SK-N-SH treated with all-trans-retinoic acid at 6 μM for 48 hours (cell line): ENCODE data around the gene CBLN3.
"Not testable (repeated sequence)": the region's sequence is repeated elsewhere in the genome, so short reads cannot be mapped to it uniquely, and the experiment has no call there.

Experiments
- ATAC-seq: fragments of 200-7000 bp; cut with Tn5 transposase; 3 replicates; pipeline ENCODE4 v1.9.1; 2020; ENCODE audit warnings: mild to moderate bottlenecking, moderate library complexity
- ARNTL ChIP-seq: fragments of 450-650 bp; formaldehyde crosslinking; IDR thresholded peaks from 2 replicates; pipeline ENCODE4 v1.5.0; 2020; ENCODE audit warnings: low read depth, mild to moderate bottlenecking, moderate library complexity, borderline replicate concordance
- BACH2 ChIP-seq: fragments of 250-450 bp; sonication (Bioruptor Pico); IDR thresholded peaks from 2 replicates; pipeline ENCODE4 v1.9.0; 2021; ENCODE audit warnings: mild to moderate bottlenecking, borderline replicate concordance
- CSDC2 ChIP-seq: fragments of 250-450 bp; sonication (Bioruptor Pico); IDR thresholded peaks from 2 replicates; pipeline ENCODE4 v1.5.0; 2020; ENCODE audit warnings: mild to moderate bottlenecking, moderate library complexity
- ESRRG ChIP-seq: fragments of 250-450 bp; sonication (Bioruptor Pico); IDR thresholded peaks from 2 replicates; pipeline ENCODE4 v1.6.1; 2021; ENCODE audit warnings: mild to moderate bottlenecking
- GLIS3 ChIP-seq: fragments of 250-450 bp; sonication (Bioruptor Pico); IDR thresholded peaks from 2 replicates; pipeline ENCODE4 v1.5.0; 2020; ENCODE audit warnings: mild to moderate bottlenecking, moderate library complexity
- ISL1 ChIP-seq: fragments of 250-450 bp; sonication (Bioruptor Pico); IDR thresholded peaks from 2 replicates; pipeline ENCODE4 v2.1.2; 2022; ENCODE audit warnings: mild to moderate bottlenecking, moderate library complexity
- OSR1 ChIP-seq: fragments of 250-450 bp; sonication (Bioruptor Pico); IDR thresholded peaks from 2 replicates; pipeline ENCODE4 v1.8.0; 2022; ENCODE audit warnings: moderate library complexity, mild to moderate bottlenecking, inconsistent platforms
- PPARA ChIP-seq: fragments of 250-450 bp; sonication (Bioruptor Pico); IDR thresholded peaks from 2 replicates; pipeline ENCODE4 v1.5.0; 2020; ENCODE audit warnings: mild to moderate bottlenecking, borderline replicate concordance
- SNAI2 ChIP-seq: fragments of 250-450 bp; sonication (Bioruptor Pico); IDR thresholded peaks from 2 replicates; pipeline ENCODE4 v1.5.0; 2020; ENCODE audit warnings: mild to moderate bottlenecking, moderate library complexity
- TCF4 ChIP-seq: fragments of 250-450 bp; sonication (Bioruptor Pico); IDR thresholded peaks from 2 replicates; pipeline ENCODE4 v1.8.0; 2021; ENCODE audit warnings: mild to moderate bottlenecking, moderate library complexity, borderline replicate concordance
- TOX ChIP-seq: fragments of 250-450 bp; sonication (Bioruptor Pico); IDR thresholded peaks from 2 replicates; pipeline ENCODE4 v1.8.0; 2021; ENCODE audit warnings: mild to moderate bottlenecking, moderate library complexity, borderline replicate concordance
- ZC3H10 ChIP-seq: fragments of 250-450 bp; sonication (Bioruptor Pico); IDR thresholded peaks from 2 replicates; pipeline ENCODE4 v1.5.1; 2021; ENCODE audit warnings: mild to moderate bottlenecking, moderate library complexity
- ZFP3 ChIP-seq: fragments of 250-450 bp; sonication (Bioruptor Pico); IDR thresholded peaks from 2 replicates; pipeline ENCODE4 v1.5.0; 2020; ENCODE audit warnings: mild to moderate bottlenecking, moderate library complexity
- ZFP30 ChIP-seq: fragments of 450-650 bp; formaldehyde crosslinking; IDR thresholded peaks from 2 replicates; pipeline ENCODE4 v1.5.0; 2022; ENCODE audit warnings: mild to moderate bottlenecking, moderate library complexity
- ZNF565 ChIP-seq: fragments of 450-650 bp; formaldehyde crosslinking; conservative IDR thresholded peaks from 2 replicates; pipeline ENCODE4 v1.5.0; 2020; ENCODE audit warnings: low read depth, mild to moderate bottlenecking, moderate library complexity
- ZNF70 ChIP-seq: fragments of 450-650 bp; formaldehyde crosslinking; IDR thresholded peaks from 2 replicates; pipeline ENCODE4 v1.5.0; 2020; ENCODE audit warnings: mild to moderate bottlenecking, moderate library complexity
- TF ChIP-seq, protein P1 (sequence below): fragments of 250-450 bp; sonication (Bioruptor Pico); IDR thresholded peaks from 2 replicates; pipeline ENCODE4 v1.5.1; 2021; ENCODE audit warnings: mild to moderate bottlenecking, moderate library complexity
- TF ChIP-seq, protein P2 (sequence below): fragments of 250-450 bp; sonication (Bioruptor Pico); IDR thresholded peaks from 2 replicates; pipeline ENCODE4 v1.5.1; 2020; ENCODE audit warnings: low read depth, mild to moderate bottlenecking, moderate library complexity
- TF ChIP-seq, protein P3 (sequence below): fragments of 250-450 bp; sonication (Bioruptor Pico); IDR thresholded peaks from 2 replicates; pipeline ENCODE4 v1.8.0; 2021; ENCODE audit warnings: low read depth, mild to moderate bottlenecking, moderate library complexity, borderline replicate concordance
- TF ChIP-seq, protein P4 (sequence below): fragments of 250-450 bp; sonication (Bioruptor Pico); IDR thresholded peaks from 2 replicates; pipeline ENCODE4 v1.8.0; 2020; ENCODE audit warnings: mild to moderate bottlenecking, moderate library complexity, borderline replicate concordance

The CBLN3 gene

DNA sequence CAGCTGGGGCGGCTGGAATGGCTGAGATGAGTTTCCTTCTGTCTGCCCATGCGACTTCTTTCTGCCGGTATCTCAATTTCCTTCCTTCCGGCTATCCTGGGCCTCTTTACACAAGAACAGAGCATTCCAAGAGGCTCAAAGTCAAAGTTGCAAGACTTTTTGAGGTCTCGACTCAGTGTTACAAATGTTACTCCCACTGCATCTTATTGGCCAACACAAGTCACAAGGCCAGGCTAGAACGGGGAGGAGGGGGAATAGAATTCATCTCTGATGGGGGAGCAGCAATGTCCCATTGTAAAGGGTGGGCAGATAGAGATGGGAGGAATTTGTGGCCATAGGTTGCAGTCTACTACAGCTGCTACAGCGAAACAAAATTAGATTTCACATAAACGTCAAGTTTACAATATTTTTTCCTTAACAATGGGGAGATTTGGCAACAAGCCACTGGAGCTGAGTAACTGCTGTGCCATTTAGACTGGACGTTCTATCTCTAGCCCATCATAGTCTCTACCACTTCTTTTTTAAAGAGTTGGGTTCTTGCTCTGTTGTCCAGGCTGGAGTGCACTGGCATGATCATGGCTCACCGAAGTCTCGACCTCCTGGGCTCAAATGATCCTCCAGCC, 40.1 kb downstream of the CBLN3 start:
- ATAC-seq = no peak
- TF ChIP-seq OSR1 (CRISPR knock-in tag) (no peak), ZFP3 (CRISPR knock-in tag) (no peak), SNAI2 (no peak), ISL1 (CRISPR knock-in tag) (no peak), BACH2 (CRISPR knock-in tag) (no peak), ZC3H10 (CRISPR knock-in tag) (no peak), ARNTL (no peak), GLIS3 (CRISPR knock-in tag) (no peak), TCF4 (CRISPR knock-in tag) (no peak), ZNF70 (no peak), TOX (CRISPR knock-in tag) (no peak)
- TF ChIP-seq, protein P1, sequence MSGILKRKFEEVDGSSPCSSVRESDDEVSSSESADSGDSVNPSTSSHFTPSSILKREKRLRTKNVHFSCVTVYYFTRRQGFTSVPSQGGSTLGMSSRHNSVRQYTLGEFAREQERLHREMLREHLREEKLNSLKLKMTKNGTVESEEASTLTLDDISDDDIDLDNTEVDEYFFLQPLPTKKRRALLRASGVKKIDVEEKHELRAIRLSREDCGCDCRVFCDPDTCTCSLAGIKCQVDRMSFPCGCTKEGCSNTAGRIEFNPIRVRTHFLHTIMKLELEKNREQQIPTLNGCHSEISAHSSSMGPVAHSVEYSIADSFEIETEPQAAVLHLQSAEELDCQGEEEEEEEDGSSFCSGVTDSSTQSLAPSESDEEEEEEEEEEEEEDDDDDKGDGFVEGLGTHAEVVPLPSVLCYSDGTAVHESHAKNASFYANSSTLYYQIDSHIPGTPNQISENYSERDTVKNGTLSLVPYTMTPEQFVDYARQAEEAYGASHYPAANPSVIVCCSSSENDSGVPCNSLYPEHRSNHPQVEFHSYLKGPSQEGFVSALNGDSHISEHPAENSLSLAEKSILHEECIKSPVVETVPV (CRISPR knock-in tag) = no peak
- TF ChIP-seq, protein P2, sequence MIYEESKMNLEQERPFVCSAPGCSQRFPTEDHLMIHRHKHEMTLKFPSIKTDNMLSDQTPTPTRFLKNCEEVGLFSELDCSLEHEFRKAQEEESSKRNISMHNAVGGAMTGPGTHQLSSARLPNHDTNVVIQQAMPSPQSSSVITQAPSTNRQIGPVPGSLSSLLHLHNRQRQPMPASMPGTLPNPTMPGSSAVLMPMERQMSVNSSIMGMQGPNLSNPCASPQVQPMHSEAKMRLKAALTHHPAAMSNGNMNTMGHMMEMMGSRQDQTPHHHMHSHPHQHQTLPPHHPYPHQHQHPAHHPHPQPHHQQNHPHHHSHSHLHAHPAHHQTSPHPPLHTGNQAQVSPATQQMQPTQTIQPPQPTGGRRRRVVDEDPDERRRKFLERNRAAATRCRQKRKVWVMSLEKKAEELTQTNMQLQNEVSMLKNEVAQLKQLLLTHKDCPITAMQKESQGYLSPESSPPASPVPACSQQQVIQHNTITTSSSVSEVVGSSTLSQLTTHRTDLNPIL (CRISPR knock-in tag) = no peak
- TF ChIP-seq, protein P3, sequence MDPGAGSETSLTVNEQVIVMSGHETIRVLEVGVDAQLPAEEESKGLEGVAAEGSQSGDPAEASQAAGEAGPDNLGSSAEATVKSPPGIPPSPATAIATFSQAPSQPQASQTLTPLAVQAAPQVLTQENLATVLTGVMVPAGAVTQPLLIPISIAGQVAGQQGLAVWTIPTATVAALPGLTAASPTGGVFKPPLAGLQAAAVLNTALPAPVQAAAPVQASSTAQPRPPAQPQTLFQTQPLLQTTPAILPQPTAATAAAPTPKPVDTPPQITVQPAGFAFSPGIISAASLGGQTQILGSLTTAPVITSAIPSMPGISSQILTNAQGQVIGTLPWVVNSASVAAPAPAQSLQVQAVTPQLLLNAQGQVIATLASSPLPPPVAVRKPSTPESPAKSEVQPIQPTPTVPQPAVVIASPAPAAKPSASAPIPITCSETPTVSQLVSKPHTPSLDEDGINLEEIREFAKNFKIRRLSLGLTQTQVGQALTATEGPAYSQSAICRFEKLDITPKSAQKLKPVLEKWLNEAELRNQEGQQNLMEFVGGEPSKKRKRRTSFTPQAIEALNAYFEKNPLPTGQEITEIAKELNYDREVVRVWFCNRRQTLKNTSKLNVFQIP (CRISPR knock-in tag) = no peak
- TF ChIP-seq, all 23 proteins: peak for 0

DNA sequence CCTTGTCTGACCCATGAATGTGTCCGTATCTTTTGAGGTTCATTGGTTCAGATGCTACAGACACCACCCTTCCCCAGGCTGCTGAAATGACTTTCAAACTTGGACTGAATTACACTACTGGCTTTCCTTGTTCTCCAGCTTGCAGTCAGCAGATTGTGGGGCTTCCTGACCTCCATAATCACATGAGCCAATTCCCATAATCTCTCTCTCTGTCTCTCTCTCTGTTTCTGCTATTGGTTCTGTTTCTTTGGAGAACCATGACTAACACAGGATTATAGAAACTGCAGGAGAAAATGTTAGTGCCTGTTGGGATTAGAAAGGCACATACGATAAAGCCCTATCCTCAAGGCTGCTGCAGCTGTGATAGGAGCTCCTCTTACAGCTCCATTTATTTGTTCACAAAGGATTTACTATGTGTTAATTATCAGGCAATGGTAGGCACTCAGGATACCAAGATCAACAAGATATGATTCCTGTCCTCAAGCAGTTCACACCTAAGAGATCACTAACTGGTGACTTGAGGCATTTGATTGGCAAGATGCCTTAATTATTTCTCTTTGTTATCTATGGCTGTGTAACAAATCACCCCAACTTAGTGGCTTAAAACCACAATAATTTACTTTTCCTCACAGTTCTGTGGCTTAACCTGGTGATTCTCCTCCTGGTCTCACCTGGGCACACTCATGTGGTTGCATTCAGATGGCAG, 40.8 kb downstream of the CBLN3 start:
- no peak for TF ChIP-seq ZFP3 (CRISPR knock-in tag)
- TF ChIP-seq, protein P3 (CRISPR knock-in tag) = no peak
- no peak for TF ChIP-seq BACH2 (CRISPR knock-in tag)
- no peak for TF ChIP-seq ZNF565 (CRISPR knock-in tag)
- no peak for TF ChIP-seq PPARA (CRISPR knock-in tag)
- TF ChIP-seq, protein P4, sequence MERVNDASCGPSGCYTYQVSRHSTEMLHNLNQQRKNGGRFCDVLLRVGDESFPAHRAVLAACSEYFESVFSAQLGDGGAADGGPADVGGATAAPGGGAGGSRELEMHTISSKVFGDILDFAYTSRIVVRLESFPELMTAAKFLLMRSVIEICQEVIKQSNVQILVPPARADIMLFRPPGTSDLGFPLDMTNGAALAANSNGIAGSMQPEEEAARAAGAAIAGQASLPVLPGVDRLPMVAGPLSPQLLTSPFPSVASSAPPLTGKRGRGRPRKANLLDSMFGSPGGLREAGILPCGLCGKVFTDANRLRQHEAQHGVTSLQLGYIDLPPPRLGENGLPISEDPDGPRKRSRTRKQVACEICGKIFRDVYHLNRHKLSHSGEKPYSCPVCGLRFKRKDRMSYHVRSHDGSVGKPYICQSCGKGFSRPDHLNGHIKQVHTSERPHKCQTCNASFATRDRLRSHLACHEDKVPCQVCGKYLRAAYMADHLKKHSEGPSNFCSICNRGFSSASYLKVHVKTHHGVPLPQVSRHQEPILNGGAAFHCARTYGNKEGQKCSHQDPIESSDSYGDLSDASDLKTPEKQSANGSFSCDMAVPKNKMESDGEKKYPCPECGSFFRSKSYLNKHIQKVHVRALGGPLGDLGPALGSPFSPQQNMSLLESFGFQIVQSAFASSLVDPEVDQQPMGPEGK (CRISPR knock-in tag) = no peak
- no peak for TF ChIP-seq SNAI2
- TF ChIP-seq ARNTL = no peak
- no peak for TF ChIP-seq CSDC2 (CRISPR knock-in tag)
- TF ChIP-seq GLIS3 (CRISPR knock-in tag) = no peak
- no peak for TF ChIP-seq ZC3H10 (CRISPR knock-in tag)
- no peak for TF ChIP-seq ZFP30 (CRISPR knock-in tag)
- no peak for TF ChIP-seq TCF4 (CRISPR knock-in tag)
- TF ChIP-seq ESRRG (CRISPR knock-in tag) = no peak
- TF ChIP-seq, protein P1 (CRISPR knock-in tag) = no peak
- no peak for TF ChIP-seq ZNF70
- TF ChIP-seq ISL1 (CRISPR knock-in tag) = no peak
- ATAC-seq = no peak

DNA sequence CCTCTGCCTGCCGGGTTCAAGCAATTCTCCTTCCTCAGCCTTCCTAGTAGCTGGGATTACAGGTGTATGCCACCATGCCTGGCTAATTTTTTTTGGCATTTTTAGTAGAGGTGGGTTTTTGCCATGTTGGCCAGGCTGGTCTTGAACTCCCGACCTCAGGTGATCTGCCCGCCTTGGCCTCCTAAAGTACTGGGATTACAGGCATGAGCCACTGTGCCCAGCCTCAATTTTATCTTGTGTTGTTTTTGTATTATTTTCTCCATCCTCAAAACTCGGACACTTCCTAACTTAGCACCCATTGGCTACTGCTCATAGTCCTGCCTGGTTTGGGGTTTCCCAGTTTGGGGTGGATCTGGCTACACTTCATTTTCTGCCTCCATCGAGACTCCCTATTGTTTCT, 41.9 kb downstream of the CBLN3 start:
- not testable (repeated sequence) for ATAC-seq
